HEK293 (cell line): ENCODE data around the gene SUN3.

Source experiments
- CTCF ChIA-PET: fragments of 350-600 bp; formaldehyde crosslinking; extraction: SDS; loops from one replicate; lab custom pipeline; 2021; ENCODE audit warnings: antibody characterized with exemption; lab: Yijun Ruan, JAX
- POLR2A ChIA-PET: fragments of 300-600 bp; formaldehyde crosslinking; extraction: SDS; loops from one replicate; lab custom pipeline; 2020; ENCODE audit warnings: antibody characterized with exemption, inconsistent platforms; lab: Yijun Ruan, JAX
- H3K27ac ChIP-seq: fragments of 200-500 bp; sonication (Bioruptor generic); 2 replicates; pipeline ENCODE4 v1.5.1; 2014; ENCODE audit warnings: low read depth, low read length, control low read depth, inconsistent platforms; ENCODE audit errors: extremely low read depth
- H3K36me3 ChIP-seq, 2 experiments: fragments of 200-500 bp in 1 of 2; sonication (Bioruptor generic) in 1 of 2; 1 replicate in 1 of 2; 2 replicates in 1 of 2; pipeline ENCODE4 v1.5.1; 2014 to 2017; ENCODE audit warnings: inconsistent platforms in 2 of 2, low read length in 2 of 2; ENCODE audit not compliant: control insufficient read depth in 2 of 2, insufficient read depth in 1 of 2
- H3K4me1 ChIP-seq: fragments of 200-500 bp; sonication (Bioruptor generic); 2 replicates; pipeline ENCODE4 v1.5.1; 2014; ENCODE audit warnings: mild to moderate bottlenecking, low read length, inconsistent platforms; ENCODE audit not compliant: control insufficient read depth, insufficient read depth
- H3K4me3 ChIP-seq: 2 replicates; pipeline ENCODE4 v1.5.1; 2011; ENCODE audit warnings: low read depth, mild to moderate bottlenecking, control low read depth, low read length, moderate library complexity
- H3K9me3 ChIP-seq: fragments of 200-500 bp; sonication (Bioruptor generic); 2 replicates; pipeline ENCODE4 v1.5.1; 2014; ENCODE audit warnings: low read depth, low read length, inconsistent platforms; ENCODE audit not compliant: control insufficient read depth, insufficient read depth
- SP7 ChIP-seq: fragments of 450-650 bp; formaldehyde crosslinking; IDR thresholded peaks from 2 replicates; pipeline ENCODE4 v1.5.1; 2016; ENCODE audit warnings: missing biosample characterization, missing genetic modification characterization
- ZFP41 ChIP-seq: fragments of 450-650 bp; formaldehyde crosslinking; IDR thresholded peaks from 2 replicates; pipeline ENCODE4 v1.5.1; 2016; ENCODE audit warnings: missing biosample characterization, missing genetic modification characterization, borderline replicate concordance
- ZNF16 ChIP-seq: fragments of 450-650 bp; formaldehyde crosslinking; IDR thresholded peaks from 2 replicates; pipeline ENCODE4 v1.5.1; 2016; ENCODE audit warnings: low read depth, missing biosample characterization, missing genetic modification characterization
- ZNF169 ChIP-seq: fragments of 450-650 bp; formaldehyde crosslinking; IDR thresholded peaks from 2 replicates; pipeline ENCODE4 v1.5.1; 2016; ENCODE audit warnings: missing biosample characterization, missing genetic modification characterization
- ZNF175 ChIP-seq: fragments of 450-650 bp; formaldehyde crosslinking; IDR thresholded peaks from 2 replicates; pipeline ENCODE4 v1.5.1; 2016; ENCODE audit warnings: missing biosample characterization, missing genetic modification characterization
- ZNF311 ChIP-seq: fragments of 450-650 bp; formaldehyde crosslinking; IDR thresholded peaks from 2 replicates; pipeline ENCODE4 v1.5.1; 2017; ENCODE audit warnings: missing biosample characterization, missing genetic modification characterization, borderline replicate concordance
- ZNF529 ChIP-seq: fragments of 450-650 bp; formaldehyde crosslinking; IDR thresholded peaks from 2 replicates; pipeline ENCODE4 v1.5.1; 2017; ENCODE audit warnings: missing genetic modification characterization, missing biosample characterization; ENCODE audit not compliant: insufficient replicate concordance
- ZNF560 ChIP-seq: fragments of 450-650 bp; formaldehyde crosslinking; IDR thresholded peaks from 2 replicates; pipeline ENCODE4 v1.5.1; 2017; ENCODE audit warnings: missing biosample characterization, missing genetic modification characterization, borderline replicate concordance
- ZNF571 ChIP-seq: fragments of 450-650 bp; formaldehyde crosslinking; IDR thresholded peaks from 2 replicates; pipeline ENCODE4 v1.5.0; 2017; ENCODE audit warnings: missing biosample characterization, missing genetic modification characterization
- ZNF626 ChIP-seq: fragments of 450-650 bp; sonication (Bioruptor Pico); formaldehyde crosslinking; IDR thresholded peaks from 2 replicates; pipeline ENCODE4 v1.5.1; 2018; ENCODE audit warnings: missing biosample characterization, missing genetic modification characterization, inconsistent platforms
- ZNF664 ChIP-seq: fragments of 450-650 bp; formaldehyde crosslinking; IDR thresholded peaks from 2 replicates; pipeline ENCODE4 v1.5.1; 2016; ENCODE audit warnings: missing biosample characterization, missing genetic modification characterization
- ZNF791 ChIP-seq: fragments of 450-650 bp; formaldehyde crosslinking; IDR thresholded peaks from 2 replicates; pipeline ENCODE4 v1.5.1; 2016; ENCODE audit warnings: missing biosample characterization, missing genetic modification characterization
- TF ChIP-seq, protein P1 (sequence below): fragments of 450-650 bp; formaldehyde crosslinking; IDR thresholded peaks from 2 replicates; pipeline ENCODE4 v1.5.1; 2017; ENCODE audit warnings: missing biosample characterization, missing genetic modification characterization
- TF ChIP-seq, protein P2 (sequence below): fragments of 450-650 bp; formaldehyde crosslinking; conservative IDR thresholded peaks from 2 replicates; pipeline ENCODE4 v1.5.1; 2016; ENCODE audit warnings: low read depth, missing biosample characterization, missing genetic modification characterization
- TF ChIP-seq, protein P3 (sequence below): fragments of 450-650 bp; formaldehyde crosslinking; IDR thresholded peaks from 2 replicates; pipeline ENCODE4 v1.5.1; 2016; ENCODE audit warnings: missing biosample characterization, missing genetic modification characterization
- TF ChIP-seq, protein P4 (sequence below): fragments of 450-650 bp; formaldehyde crosslinking; IDR thresholded peaks from 2 replicates; pipeline ENCODE4 v1.5.1; 2017; ENCODE audit warnings: missing biosample characterization, missing genetic modification characterization
- TF ChIP-seq, protein P5 (sequence below): fragments of 450-650 bp; formaldehyde crosslinking; conservative IDR thresholded peaks from 2 replicates; pipeline ENCODE4 v1.5.1; 2016; ENCODE audit warnings: low read depth, missing biosample characterization, missing genetic modification characterization
- TF ChIP-seq, protein P6 (sequence below): fragments of 450-650 bp; formaldehyde crosslinking; IDR thresholded peaks from 2 replicates; pipeline ENCODE4 v1.5.1; 2016; ENCODE audit warnings: missing biosample characterization, missing genetic modification characterization

The SUN3 gene

DNA sequence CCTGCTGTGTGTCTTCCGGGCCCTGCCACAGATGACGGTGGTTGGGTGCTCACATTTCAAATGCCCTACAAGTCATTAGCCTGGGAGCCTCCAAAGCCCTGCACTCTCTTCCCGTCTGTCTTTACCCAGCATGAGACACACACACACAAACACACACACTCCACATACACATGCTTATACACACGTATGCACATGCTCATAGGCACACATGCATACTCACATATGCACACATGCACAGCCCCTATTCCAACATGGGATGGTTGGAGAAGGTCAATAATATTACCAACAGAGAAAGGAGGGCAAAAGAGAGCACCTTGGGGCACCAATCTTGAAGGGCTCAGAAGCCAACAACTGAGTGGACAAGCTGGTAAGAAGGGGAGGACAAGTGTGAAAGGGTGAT lies 19.0 kb downstream of the SUN3 start:
- ChIA-PET POLR2A (no interaction called here), CTCF (no interaction called here)
- Histone ChIP-seq H3K27ac (no peak overlapping the region), H3K36me3 (no peaks in the 10 kb centered on the region), H3K4me1 (no peaks in the 10 kb centered on the region), H3K9me3 (no peaks in the 10 kb centered on the region), H3K4me3 (no peak overlapping the region)
- TF ChIP-seq, protein P1, sequence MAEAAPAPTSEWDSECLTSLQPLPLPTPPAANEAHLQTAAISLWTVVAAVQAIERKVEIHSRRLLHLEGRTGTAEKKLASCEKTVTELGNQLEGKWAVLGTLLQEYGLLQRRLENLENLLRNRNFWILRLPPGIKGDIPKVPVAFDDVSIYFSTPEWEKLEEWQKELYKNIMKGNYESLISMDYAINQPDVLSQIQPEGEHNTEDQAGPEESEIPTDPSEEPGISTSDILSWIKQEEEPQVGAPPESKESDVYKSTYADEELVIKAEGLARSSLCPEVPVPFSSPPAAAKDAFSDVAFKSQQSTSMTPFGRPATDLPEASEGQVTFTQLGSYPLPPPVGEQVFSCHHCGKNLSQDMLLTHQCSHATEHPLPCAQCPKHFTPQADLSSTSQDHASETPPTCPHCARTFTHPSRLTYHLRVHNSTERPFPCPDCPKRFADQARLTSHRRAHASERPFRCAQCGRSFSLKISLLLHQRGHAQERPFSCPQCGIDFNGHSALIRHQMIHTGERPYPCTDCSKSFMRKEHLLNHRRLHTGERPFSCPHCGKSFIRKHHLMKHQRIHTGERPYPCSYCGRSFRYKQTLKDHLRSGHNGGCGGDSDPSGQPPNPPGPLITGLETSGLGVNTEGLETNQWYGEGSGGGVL (tag by site-specific recombination): no peak
- TF ChIP-seq ZFP41 (tag by site-specific recombination) (no peak), ZNF791 (tag by site-specific recombination) (no peak), ZNF664 (tag by site-specific recombination) (no peak), SP7 (no peak), ZNF571 (no peak)
- TF ChIP-seq, protein P2, sequence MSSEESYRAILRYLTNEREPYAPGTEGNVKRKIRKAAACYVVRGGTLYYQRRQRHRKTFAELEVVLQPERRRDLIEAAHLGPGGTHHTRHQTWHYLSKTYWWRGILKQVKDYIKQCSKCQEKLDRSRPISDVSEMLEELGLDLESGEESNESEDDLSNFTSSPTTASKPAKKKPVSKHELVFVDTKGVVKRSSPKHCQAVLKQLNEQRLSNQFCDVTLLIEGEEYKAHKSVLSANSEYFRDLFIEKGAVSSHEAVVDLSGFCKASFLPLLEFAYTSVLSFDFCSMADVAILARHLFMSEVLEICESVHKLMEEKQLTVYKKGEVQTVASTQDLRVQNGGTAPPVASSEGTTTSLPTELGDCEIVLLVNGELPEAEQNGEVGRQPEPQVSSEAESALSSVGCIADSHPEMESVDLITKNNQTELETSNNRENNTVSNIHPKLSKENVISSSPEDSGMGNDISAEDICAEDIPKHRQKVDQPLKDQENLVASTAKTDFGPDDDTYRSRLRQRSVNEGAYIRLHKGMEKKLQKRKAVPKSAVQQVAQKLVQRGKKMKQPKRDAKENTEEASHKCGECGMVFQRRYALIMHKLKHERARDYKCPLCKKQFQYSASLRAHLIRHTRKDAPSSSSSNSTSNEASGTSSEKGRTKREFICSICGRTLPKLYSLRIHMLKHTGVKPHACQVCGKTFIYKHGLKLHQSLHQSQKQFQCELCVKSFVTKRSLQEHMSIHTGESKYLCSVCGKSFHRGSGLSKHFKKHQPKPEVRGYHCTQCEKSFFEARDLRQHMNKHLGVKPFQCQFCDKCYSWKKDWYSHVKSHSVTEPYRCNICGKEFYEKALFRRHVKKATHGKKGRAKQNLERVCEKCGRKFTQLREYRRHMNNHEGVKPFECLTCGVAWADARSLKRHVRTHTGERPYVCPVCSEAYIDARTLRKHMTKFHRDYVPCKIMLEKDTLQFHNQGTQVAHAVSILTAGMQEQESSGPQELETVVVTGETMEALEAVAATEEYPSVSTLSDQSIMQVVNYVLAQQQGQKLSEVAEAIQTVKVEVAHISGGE (tag by site-specific recombination): no peak
- TF ChIP-seq, protein P3, sequence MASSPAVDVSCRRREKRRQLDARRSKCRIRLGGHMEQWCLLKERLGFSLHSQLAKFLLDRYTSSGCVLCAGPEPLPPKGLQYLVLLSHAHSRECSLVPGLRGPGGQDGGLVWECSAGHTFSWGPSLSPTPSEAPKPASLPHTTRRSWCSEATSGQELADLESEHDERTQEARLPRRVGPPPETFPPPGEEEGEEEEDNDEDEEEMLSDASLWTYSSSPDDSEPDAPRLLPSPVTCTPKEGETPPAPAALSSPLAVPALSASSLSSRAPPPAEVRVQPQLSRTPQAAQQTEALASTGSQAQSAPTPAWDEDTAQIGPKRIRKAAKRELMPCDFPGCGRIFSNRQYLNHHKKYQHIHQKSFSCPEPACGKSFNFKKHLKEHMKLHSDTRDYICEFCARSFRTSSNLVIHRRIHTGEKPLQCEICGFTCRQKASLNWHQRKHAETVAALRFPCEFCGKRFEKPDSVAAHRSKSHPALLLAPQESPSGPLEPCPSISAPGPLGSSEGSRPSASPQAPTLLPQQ (tag by site-specific recombination): no peak

DNA sequence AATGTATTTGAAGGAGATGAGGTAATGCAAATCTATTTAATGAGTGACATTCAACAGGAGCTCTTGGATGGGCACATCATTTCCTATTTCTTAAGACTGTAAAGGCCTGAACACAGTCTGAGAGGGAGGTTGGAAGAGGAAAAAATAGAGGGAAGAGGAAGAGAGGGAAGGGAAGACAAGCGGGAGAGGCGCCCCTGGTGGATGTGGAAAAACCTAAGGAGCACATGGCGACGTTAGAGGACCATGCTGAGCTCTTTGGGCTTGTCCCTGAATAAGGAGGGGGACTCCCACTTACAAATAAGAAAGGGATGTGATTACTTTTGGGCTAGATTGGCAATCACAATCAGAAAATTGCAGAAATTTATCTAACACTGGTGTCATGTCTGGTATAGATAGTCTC lies 19.6 kb downstream of the SUN3 start:
- Histone ChIP-seq H3K9me3 (no peaks in the 10 kb centered on the region), H3K36me3 (no peaks in the 10 kb centered on the region), H3K4me3 (no peak overlapping the region), H3K4me1 (no peaks in the 10 kb centered on the region), H3K27ac (no peak overlapping the region)
- CTCF ChIA-PET: interaction anchor here (0.5 to 0.8 kb wide), 2 partner anchors 27 to 35 kb away, joined by 3 to 4 read pairs; no protein-coding TSS in a partner anchor
- POLR2A ChIA-PET: no interaction called here
- TF ChIP-seq ZNF626: no peak
- no peak for TF ChIP-seq ZNF311 (tag by site-specific recombination)
- TF ChIP-seq, protein P4, sequence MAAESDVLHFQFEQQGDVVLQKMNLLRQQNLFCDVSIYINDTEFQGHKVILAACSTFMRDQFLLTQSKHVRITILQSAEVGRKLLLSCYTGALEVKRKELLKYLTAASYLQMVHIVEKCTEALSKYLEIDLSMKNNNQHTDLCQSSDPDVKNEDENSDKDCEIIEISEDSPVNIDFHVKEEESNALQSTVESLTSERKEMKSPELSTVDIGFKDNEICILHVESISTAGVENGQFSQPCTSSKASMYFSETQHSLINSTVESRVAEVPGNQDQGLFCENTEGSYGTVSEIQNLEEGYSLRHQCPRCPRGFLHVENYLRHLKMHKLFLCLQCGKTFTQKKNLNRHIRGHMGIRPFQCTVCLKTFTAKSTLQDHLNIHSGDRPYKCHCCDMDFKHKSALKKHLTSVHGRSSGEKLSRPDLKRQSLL (tag by site-specific recombination): no peak
- TF ChIP-seq, protein P5, sequence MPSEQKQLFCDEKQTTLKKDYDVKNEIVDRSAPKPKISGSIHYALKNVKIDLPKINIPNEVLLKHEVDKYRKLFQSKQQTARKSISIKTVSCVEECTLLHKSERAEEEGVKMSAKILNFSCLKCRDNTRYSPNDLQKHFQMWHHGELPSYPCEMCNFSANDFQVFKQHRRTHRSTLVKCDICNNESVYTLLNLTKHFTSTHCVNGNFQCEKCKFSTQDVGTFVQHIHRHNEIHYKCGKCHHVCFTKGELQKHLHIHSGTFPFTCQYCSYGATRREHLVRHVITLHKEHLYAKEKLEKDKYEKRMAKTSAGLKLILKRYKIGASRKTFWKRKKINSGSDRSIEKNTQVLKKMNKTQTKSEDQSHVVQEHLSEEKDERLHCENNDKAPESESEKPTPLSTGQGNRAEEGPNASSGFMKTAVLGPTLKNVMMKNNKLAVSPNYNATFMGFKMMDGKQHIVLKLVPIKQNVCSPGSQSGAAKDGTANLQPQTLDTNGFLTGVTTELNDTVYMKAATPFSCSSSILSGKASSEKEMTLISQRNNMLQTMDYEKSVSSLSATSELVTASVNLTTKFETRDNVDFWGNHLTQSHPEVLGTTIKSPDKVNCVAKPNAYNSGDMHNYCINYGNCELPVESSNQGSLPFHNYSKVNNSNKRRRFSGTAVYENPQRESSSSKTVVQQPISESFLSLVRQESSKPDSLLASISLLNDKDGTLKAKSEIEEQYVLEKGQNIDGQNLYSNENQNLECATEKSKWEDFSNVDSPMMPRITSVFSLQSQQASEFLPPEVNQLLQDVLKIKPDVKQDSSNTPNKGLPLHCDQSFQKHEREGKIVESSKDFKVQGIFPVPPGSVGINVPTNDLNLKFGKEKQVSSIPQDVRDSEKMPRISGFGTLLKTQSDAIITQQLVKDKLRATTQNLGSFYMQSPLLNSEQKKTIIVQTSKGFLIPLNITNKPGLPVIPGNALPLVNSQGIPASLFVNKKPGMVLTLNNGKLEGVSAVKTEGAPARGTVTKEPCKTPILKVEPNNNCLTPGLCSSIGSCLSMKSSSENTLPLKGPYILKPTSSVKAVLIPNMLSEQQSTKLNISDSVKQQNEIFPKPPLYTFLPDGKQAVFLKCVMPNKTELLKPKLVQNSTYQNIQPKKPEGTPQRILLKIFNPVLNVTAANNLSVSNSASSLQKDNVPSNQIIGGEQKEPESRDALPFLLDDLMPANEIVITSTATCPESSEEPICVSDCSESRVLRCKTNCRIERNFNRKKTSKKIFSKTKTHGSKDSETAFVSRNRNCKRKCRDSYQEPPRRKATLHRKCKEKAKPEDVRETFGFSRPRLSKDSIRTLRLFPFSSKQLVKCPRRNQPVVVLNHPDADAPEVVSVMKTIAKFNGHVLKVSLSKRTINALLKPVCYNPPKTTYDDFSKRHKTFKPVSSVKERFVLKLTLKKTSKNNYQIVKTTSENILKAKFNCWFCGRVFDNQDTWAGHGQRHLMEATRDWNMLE (tag by site-specific recombination): no peak
- no peak for TF ChIP-seq ZNF175
- no peak for TF ChIP-seq ZNF529 (tag by site-specific recombination)
- no peak for TF ChIP-seq ZNF560 (tag by site-specific recombination)
- TF ChIP-seq ZNF169 (tag by site-specific recombination): no peak
- TF ChIP-seq, protein P6, sequence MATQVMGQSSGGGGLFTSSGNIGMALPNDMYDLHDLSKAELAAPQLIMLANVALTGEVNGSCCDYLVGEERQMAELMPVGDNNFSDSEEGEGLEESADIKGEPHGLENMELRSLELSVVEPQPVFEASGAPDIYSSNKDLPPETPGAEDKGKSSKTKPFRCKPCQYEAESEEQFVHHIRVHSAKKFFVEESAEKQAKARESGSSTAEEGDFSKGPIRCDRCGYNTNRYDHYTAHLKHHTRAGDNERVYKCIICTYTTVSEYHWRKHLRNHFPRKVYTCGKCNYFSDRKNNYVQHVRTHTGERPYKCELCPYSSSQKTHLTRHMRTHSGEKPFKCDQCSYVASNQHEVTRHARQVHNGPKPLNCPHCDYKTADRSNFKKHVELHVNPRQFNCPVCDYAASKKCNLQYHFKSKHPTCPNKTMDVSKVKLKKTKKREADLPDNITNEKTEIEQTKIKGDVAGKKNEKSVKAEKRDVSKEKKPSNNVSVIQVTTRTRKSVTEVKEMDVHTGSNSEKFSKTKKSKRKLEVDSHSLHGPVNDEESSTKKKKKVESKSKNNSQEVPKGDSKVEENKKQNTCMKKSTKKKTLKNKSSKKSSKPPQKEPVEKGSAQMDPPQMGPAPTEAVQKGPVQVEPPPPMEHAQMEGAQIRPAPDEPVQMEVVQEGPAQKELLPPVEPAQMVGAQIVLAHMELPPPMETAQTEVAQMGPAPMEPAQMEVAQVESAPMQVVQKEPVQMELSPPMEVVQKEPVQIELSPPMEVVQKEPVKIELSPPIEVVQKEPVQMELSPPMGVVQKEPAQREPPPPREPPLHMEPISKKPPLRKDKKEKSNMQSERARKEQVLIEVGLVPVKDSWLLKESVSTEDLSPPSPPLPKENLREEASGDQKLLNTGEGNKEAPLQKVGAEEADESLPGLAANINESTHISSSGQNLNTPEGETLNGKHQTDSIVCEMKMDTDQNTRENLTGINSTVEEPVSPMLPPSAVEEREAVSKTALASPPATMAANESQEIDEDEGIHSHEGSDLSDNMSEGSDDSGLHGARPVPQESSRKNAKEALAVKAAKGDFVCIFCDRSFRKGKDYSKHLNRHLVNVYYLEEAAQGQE: no peak
- no peak for TF ChIP-seq ZNF16 (tag by site-specific recombination)
